Heart left ventricle (tissue), 16 donors: Measurements from ENCODE around the gene MTOR. TPM values are rescaled to one million over a fixed set of nuclear protein-coding genes. Genes with fewer than 3 reads are reported as not detected.

ENCODE experiments used
- ATAC-seq, 4 donors: fragments of 200-7000 bp; cut with Tn5 transposase; one replicate each; pipeline ENCODE4 v1.9.1; 2020 to 2022; ENCODE audit warnings: moderate library complexity in 4 of 4, mild to moderate bottlenecking in 3 of 4, moderate number of reproducible peaks in 1 of 4
- DNase-seq, 5 donors: peaks; one replicate each; pipeline ENCODE4 v3.0.0-alpha.2; 2020
- H3K27ac ChIP-seq, 12 donors: fragments of 200-600 bp; sonication (generic) in 4 of 12; one replicate each; pipeline versions ENCODE4 v1.5.0 to v1.8.0; 2016 to 2022; ENCODE audit warnings: mild to moderate bottlenecking in 2 of 12
- H3K27me3 ChIP-seq, 9 donors: fragments of 200-600 bp; sonication (generic) in 2 of 9; one replicate each; pipeline versions ENCODE4 v1.5.1 to v1.8.0; 2016 to 2022; ENCODE audit warnings: mild to moderate bottlenecking in 3 of 9
- H3K36me3 ChIP-seq, 9 donors: fragments of 200-600 bp; sonication (generic) in 2 of 9; one replicate each; pipeline versions ENCODE4 v1.5.0 to v1.8.0; 2018 to 2022; ENCODE audit warnings: mild to moderate bottlenecking in 2 of 9
- H3K4me1 ChIP-seq, 12 donors: fragments of 200-600 bp; sonication (generic) in 4 of 12; one replicate each; pipeline versions ENCODE4 v1.5.0 to v1.8.0; 2016 to 2022; ENCODE audit warnings: mild to moderate bottlenecking in 3 of 12
- H3K4me3 ChIP-seq, 12 donors: fragments of 200-600 bp; sonication (generic) in 4 of 12; one replicate each; pipeline versions ENCODE4 v1.5.0 to v1.8.0; 2017 to 2022; ENCODE audit warnings: mild to moderate bottlenecking in 9 of 12, moderate library complexity in 4 of 12
- H3K9me3 ChIP-seq, 12 donors: fragments of 200-600 bp; sonication (generic) in 4 of 12; one replicate each; pipeline versions ENCODE4 v1.5.0 to v1.8.0; 2016 to 2022; ENCODE audit warnings: mild to moderate bottlenecking in 1 of 12
- CTCF ChIP-seq, 12 donors: fragments of 200-600 bp; sonication (generic) in 4 of 12; IDR thresholded peaks; one replicate each; pipeline versions ENCODE4 v1.5.0 to v1.8.0; 2018 to 2022; ENCODE audit warnings: antibody characterized with exemption in 12 of 12, mild to moderate bottlenecking in 5 of 12
- POLR2A ChIP-seq, 2 donors: fragments of 450-650 bp; IDR thresholded peaks; one replicate each; pipeline ENCODE4 v1.6.1; 2017; ENCODE audit warnings: antibody characterized with exemption in 2 of 2, mild to moderate bottlenecking in 2 of 2, moderate library complexity in 2 of 2
- WGBS, 4 donors: extraction: QIAGEN DNeasy Blood & Tissue Kit in 2 of 4; methylation state at CpG; one replicate each; pipeline versions ENCODE4 v1.1.5 to v1.1.7; 2013 to 2018; 5-methylcytosine and 5-hydroxymethylcytosine counted together
- intact Hi-C, 10 donors: fragments of 100-400 bp; cut with DNase I; formaldehyde crosslinking; loops; one replicate each; pipeline versions ENCODE4 v1.11.1 to v1.14.2; 2022
- polyA plus RNA-seq, 2 donors: library from polyadenylated mRNA; stranded (reverse); fragments of 200-250 nt; gene quantifications; one replicate each; pipeline ENCODE4 v1.2.3, GENCODE V29; 2013
- total RNA-seq, 9 donors: library from RNA; depleted of rRNA in 2 of 9; stranded (reverse); fragments of >200 nt in 2 of 9; fragmentation: NEBNext Ultra II Directional in 3 of 9; extraction: Animal tissue kit (Norgen Biotek cat#: 25700) in 3 of 9; gene quantifications; one replicate each; pipeline versions ENCODE4 v1.1.0 to v1.2.4, GENCODE V29; 2016 to 2023
- donor health status: ischemic (EF 13 %, LVEDD 7.1; RV severe dilation, severe dysfunction).
- donor health status: healthy with polysubstance abuse.
- donor health status: DM: no; HTN: yes; CAD: no.
- donor health status: DM: no; HTN: no; CAD: no.
- donor health status: ischemic (EF 25% LVEDD 6.9; RV normal size, moderate dysfunction).
- donor health status: ischemic (EF 25% LVEDD 5.7; RV mildly dilated, moderate dysfunction).
- donor health status: healthy.
- donor health status: DM: yes; HTN: yes; CAD: no.
- donor health status: ischemic (EF 35%, LVEDD 5.7; RV mildly dilated, moderate dysfunction).
- donor health status: nonischemic (EF 11% LVEDD 7.7; RV severe dilation, severe dysfunction).
- donor health status: DM: yes; HTN: yes; CAD: no.
- donor health status: PGD.
- donor health status: ischemic (EF 29% LVEDD 5.4; RV normal size, mild dysfunction).
- donor health status: nonischemic (EF 23%, LVEDD 6.1; RV moderate dilation, normal function).

The MTOR gene
- total and polyA plus RNA-seq, 11 donors: 17.4 to 43.6 (median 36.7) TPM

GRCh38 chr1:11138029-11138428, 124.3 kb downstream of the MTOR start:
- peaks cover 3 to 98% (median 64%) of the 10 kb centered on the region in 9 donors for H3K36me3 ChIP-seq
- DNase-seq: no peak
- ATAC-seq: no peak

GRCh38 chr1:11134898-11135266, 127.5 kb downstream of the MTOR start:
- H3K36me3 ChIP-seq: peaks cover 3 to 99% (median 81%) of the 10 kb centered on the region in 9 donors
- no peaks in the 10 kb centered on the region for H3K9me3 ChIP-seq
- H3K4me1 ChIP-seq: peaks cover 0 to 43% (median 5%) of the 10 kb centered on the region in 12 donors
- DNase-seq: no peak
- peak overlapping the region in 4 of 12 donors; percentile 11 to 73 (median 39) for H3K27ac ChIP-seq
- WGBS, 4 donors: 65 to 77% (median 67%) methylated on average over 5 of the region's 5 CpGs
- no peak overlapping the region for H3K4me3 ChIP-seq
- TF ChIP-seq POLR2A (IDR thresholded peaks at IDR 0.05): no peak
- TF ChIP-seq CTCF (IDR thresholded peaks at IDR 0.05): no peak
- intact Hi-C loops: no loop called here
- ATAC-seq: peak; percentile 20 to 66 (median 58)
- no peaks in the 10 kb centered on the region for H3K27me3 ChIP-seq

More at GRCh38 chr1:11138029-11138428, 124.3 kb downstream of the MTOR start:
- Histone ChIP-seq H3K4me3 (no peak overlapping the region), H3K27ac (peak overlapping the region in 5 of 12 donors; percentile 6 to 31 (median 20)), H3K9me3 (no peaks in the 10 kb centered on the region), H3K4me1 (peaks cover 0 to 31% (median 5%) of the 10 kb centered on the region in 12 donors), H3K27me3 (no peaks in the 10 kb centered on the region)
- intact Hi-C loops: no loop called here
- TF ChIP-seq CTCF (IDR thresholded peaks at IDR 0.05) (no peak), POLR2A (IDR thresholded peaks at IDR 0.05) (no peak)
- 81 to 86% (median 84%) methylated on average over 1 of the region's 1 CpG for WGBS, 4 donors

GRCh38 chr1:11134251-11134897, 128.0 kb downstream of the MTOR start:
- intact Hi-C loops: no loop called here
- WGBS, 4 donors: 41 to 54% (median 50%) methylated on average over 3 to 5 of the region's 5 CpGs
- H3K36me3 ChIP-seq: peaks cover 3 to 100% (median 81%) of the 10 kb centered on the region in 9 donors
- H3K27me3 ChIP-seq: no peaks in the 10 kb centered on the region
- peaks cover 0 to 43% (median 5%) of the 10 kb centered on the region in 12 donors for H3K4me1 ChIP-seq
- peak in 1 of 4 donors; percentile 52 for ATAC-seq
- no peaks in the 10 kb centered on the region for H3K9me3 ChIP-seq
- peak in 1 of 5 donors; percentile 31 for DNase-seq
- TF ChIP-seq POLR2A (IDR thresholded peaks at IDR 0.05): no peak
- TF ChIP-seq CTCF (IDR thresholded peaks at IDR 0.05): no peak
- H3K27ac ChIP-seq: peak overlapping the region in 4 of 12 donors; percentile 11 to 73 (median 39)
- no peak overlapping the region for H3K4me3 ChIP-seq

GRCh38 chr1:11132563-11133293, 129.6 kb downstream of the MTOR start:
- 39 to 84% (median 76%) methylated on average over 1 to 8 of the region's 8 CpGs for WGBS, 4 donors
- peak overlapping the region in 9 of 12 donors; percentile 2 to 73 (median 52) for H3K27ac ChIP-seq

More at GRCh38 chr1:11132563-11133293, 129.6 kb downstream of the MTOR start:
- no peaks in the 10 kb centered on the region for H3K9me3 ChIP-seq
- no peak for DNase-seq
- intact Hi-C loops: no loop called here
- no peaks in the 10 kb centered on the region for H3K27me3 ChIP-seq
- TF ChIP-seq CTCF (IDR thresholded peaks at IDR 0.05): no peak
- TF ChIP-seq POLR2A (IDR thresholded peaks at IDR 0.05): no peak
- peaks cover 0 to 35% (median 5%) of the 10 kb centered on the region in 12 donors for H3K4me1 ChIP-seq
- H3K36me3 ChIP-seq: peaks cover 0 to 100% (median 81%) of the 10 kb centered on the region in 9 donors
- ATAC-seq: peak in 2 of 4 donors; percentile 19 to 40
- no peak overlapping the region for H3K4me3 ChIP-seq
